Hepatocyte (in vitro differentiated cells): ENCODE data around the gene DUSP2.

Experiments used
- EZH2 ChIP-seq: fragments of 200-600 bp; sonication (generic); IDR thresholded peaks from 2 replicates; pipeline ENCODE4 v1.6.1; 2016; ENCODE audit warnings: antibody characterized with exemption, mild to moderate bottlenecking, borderline replicate concordance
- TF ChIP-seq, protein P1 (sequence below): fragments of 200-600 bp; sonication (generic); IDR thresholded peaks from 2 replicates; pipeline ENCODE4 v1.5.1; 2016; ENCODE audit warnings: antibody characterized with exemption, mild to moderate bottlenecking; ENCODE audit not compliant: poor library complexity

GRCh38 chr2:96148410-96149217 is 3.4 kb upstream of the DUSP2 start:
- TF ChIP-seq, protein P1, sequence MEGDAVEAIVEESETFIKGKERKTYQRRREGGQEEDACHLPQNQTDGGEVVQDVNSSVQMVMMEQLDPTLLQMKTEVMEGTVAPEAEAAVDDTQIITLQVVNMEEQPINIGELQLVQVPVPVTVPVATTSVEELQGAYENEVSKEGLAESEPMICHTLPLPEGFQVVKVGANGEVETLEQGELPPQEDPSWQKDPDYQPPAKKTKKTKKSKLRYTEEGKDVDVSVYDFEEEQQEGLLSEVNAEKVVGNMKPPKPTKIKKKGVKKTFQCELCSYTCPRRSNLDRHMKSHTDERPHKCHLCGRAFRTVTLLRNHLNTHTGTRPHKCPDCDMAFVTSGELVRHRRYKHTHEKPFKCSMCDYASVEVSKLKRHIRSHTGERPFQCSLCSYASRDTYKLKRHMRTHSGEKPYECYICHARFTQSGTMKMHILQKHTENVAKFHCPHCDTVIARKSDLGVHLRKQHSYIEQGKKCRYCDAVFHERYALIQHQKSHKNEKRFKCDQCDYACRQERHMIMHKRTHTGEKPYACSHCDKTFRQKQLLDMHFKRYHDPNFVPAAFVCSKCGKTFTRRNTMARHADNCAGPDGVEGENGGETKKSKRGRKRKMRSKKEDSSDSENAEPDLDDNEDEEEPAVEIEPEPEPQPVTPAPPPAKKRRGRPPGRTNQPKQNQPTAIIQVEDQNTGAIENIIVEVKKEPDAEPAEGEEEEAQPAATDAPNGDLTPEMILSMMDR = no peak
- no peak for TF ChIP-seq EZH2
